GM12878 (cell line): ENCODE measurements around the gene SSMEM1. TPM values are rescaled to one million over a fixed set of nuclear protein-coding genes. Genes with fewer than 3 reads are reported as not detected.

Experiments used
- ATAC-seq: fragments of 200-7000 bp; cut with Tn5 transposase; 3 replicates; pipeline ENCODE4 v1.9.1; 2020; ENCODE audit warnings: mild to moderate bottlenecking, moderate library complexity
- BruUV-seq: library from RNA; stranded (reverse); fragments of 400-500 nt; replicated peaks from 2 replicates; lab custom pipeline; 2021; lab: Mats Ljungman, UMichigan
- CTCF ChIA-PET: fragments of 300-600 bp; sonication (Branson Sonifier 250); formaldehyde crosslinking; extraction: SDS; loops from one replicate; lab custom pipeline; 2021; ENCODE audit warnings: inconsistent platforms; lab: Yijun Ruan, JAX
- POLR2A ChIA-PET: fragments of 350-600 bp; formaldehyde crosslinking; extraction: SDS; loops from one replicate; lab custom pipeline; 2021; ENCODE audit warnings: inconsistent platforms; lab: Charles Lee
- RAD21 ChIA-PET: fragments of 300-600 bp; sonication (Branson Sonifier 250); formaldehyde crosslinking; loops from one replicate; lab custom pipeline; 2023; ENCODE audit warnings: antibody characterized with exemption; ENCODE audit not compliant: unreplicated experiment; lab: Charles Lee
- SMC1A ChIA-PET: fragments of 300-600 bp; sonication (Branson Sonifier 250); formaldehyde crosslinking; loops from one replicate; lab custom pipeline; 2023; ENCODE audit not compliant: unreplicated experiment, uncharacterized antibody; lab: Charles Lee
- DNase-seq: peaks from one replicate; pipeline ENCODE4 v3.0.0-alpha.2; 2011; ENCODE audit warnings: low read depth, low spot score
- FAIRE-seq: peaks from 3 replicates; lab custom pipeline; 2011; peaks lifted over from hg19 to GRCh38; lab: Jason Lieb, UNC
- H2AFZ ChIP-seq: 2 replicates; pipeline ENCODE4 v1.6.0; 2011; ENCODE audit warnings: low read depth, low read length, control low read depth; ENCODE audit not compliant: control insufficient read depth
- H3K27ac ChIP-seq: 2 replicates; pipeline ENCODE4 v1.5.1; 2011; ENCODE audit warnings: control low read depth; ENCODE audit not compliant: control insufficient read depth, insufficient read depth
- H3K27me3 ChIP-seq, 2 experiments: replicated peaks in 1 of 2; 2 replicates each; pipeline versions ENCODE4 v1.6.0 to v1.6.1; 2011; ENCODE audit warnings: low read length in 1 of 2; ENCODE audit not compliant: control insufficient read depth in 2 of 2, insufficient read depth in 2 of 2
- H3K36me3 ChIP-seq, 2 experiments: 2 replicates each; pipeline ENCODE4 v1.5.1; 2011; ENCODE audit warnings: low read length in 1 of 2; ENCODE audit not compliant: control insufficient read depth in 2 of 2, insufficient read depth in 2 of 2
- H3K4me1 ChIP-seq: 2 replicates; pipeline ENCODE4 v1.6.1; 2011; ENCODE audit warnings: mild to moderate bottlenecking, low read length, moderate library complexity, mixed read lengths; ENCODE audit not compliant: control insufficient read depth, insufficient read depth
- H3K4me2 ChIP-seq: 2 replicates; pipeline ENCODE4 v1.6.0; 2011; ENCODE audit warnings: control low read depth; ENCODE audit not compliant: control insufficient read depth, insufficient read depth
- H3K4me3 ChIP-seq: fragments of 200-600 bp; sonication (generic); 2 replicates; pipeline ENCODE4 v1.5.1; 2016
- H3K79me2 ChIP-seq: 2 replicates; pipeline ENCODE4 v1.6.0; 2011; ENCODE audit warnings: low read length; ENCODE audit not compliant: control insufficient read depth, insufficient read depth
- H3K9ac ChIP-seq: 2 replicates; pipeline ENCODE4 v1.8.0; 2011; ENCODE audit warnings: low read length, control low read depth, mixed read lengths; ENCODE audit not compliant: control insufficient read depth, insufficient read depth
- H3K9me3 ChIP-seq: replicated peaks from 3 replicates; pipeline ENCODE4 v1.5.1; 2011; ENCODE audit warnings: mild to moderate bottlenecking, low read length; ENCODE audit not compliant: control insufficient read depth, insufficient read depth
- H4K20me1 ChIP-seq: 2 replicates; pipeline ENCODE4 v1.6.0; 2011; ENCODE audit not compliant: control insufficient read depth, insufficient read depth
- CREM ChIP-seq: IDR thresholded peaks from 2 replicates; pipeline ENCODE4 v1.6.1; 2014; ENCODE audit warnings: antibody characterized with exemption, low read depth
- E2F8 ChIP-seq: fragments of 450-650 bp; IDR thresholded peaks from 2 replicates; pipeline ENCODE4 v1.6.1; 2018; ENCODE audit warnings: mild to moderate bottlenecking, low read depth, moderate library complexity; ENCODE audit not compliant: partially characterized antibody
- FOXM1 ChIP-seq: IDR thresholded peaks from 2 replicates; pipeline ENCODE4 v1.6.1; 2012; ENCODE audit warnings: low read depth, mild to moderate bottlenecking, inconsistent platforms, low read length, moderate library complexity
- KAT2A ChIP-seq: conservative IDR thresholded peaks from 2 replicates; pipeline ENCODE4 v1.6.1; 2011; ENCODE audit warnings: low read depth, low read length; ENCODE audit not compliant: control insufficient read depth
- NBN ChIP-seq: fragments of 450-650 bp; IDR thresholded peaks from 2 replicates; pipeline ENCODE4 v1.6.1; 2016
- NFYB ChIP-seq: IDR thresholded peaks from 2 replicates; pipeline ENCODE4 v1.6.1; 2011; ENCODE audit warnings: low read depth, mild to moderate bottlenecking, low read length, improper control_type of control experiment, moderate library complexity; ENCODE audit not compliant: insufficient read depth
- RBBP5 ChIP-seq: fragments of 200-600 bp; sonication (generic); conservative IDR thresholded peaks from 2 replicates; pipeline ENCODE4 v1.6.1; 2016
- RELA ChIP-seq: fragments of 450-650 bp; IDR thresholded peaks from 2 replicates; pipeline ENCODE4 v1.8.0; 2014; ENCODE audit warnings: borderline replicate concordance; ENCODE audit not compliant: partially characterized antibody
- REST ChIP-seq: IDR thresholded peaks from 2 replicates; pipeline ENCODE4 v1.6.1; 2012; ENCODE audit warnings: mild to moderate bottlenecking, low read depth, low read length
- SUPT20H ChIP-seq: IDR thresholded peaks from 2 replicates; pipeline ENCODE4 v1.6.1; 2011; ENCODE audit warnings: low read depth, mild to moderate bottlenecking, low read length, moderate library complexity, borderline replicate concordance; ENCODE audit not compliant: control insufficient read depth
- YBX1 ChIP-seq: fragments of 450-650 bp; IDR thresholded peaks from 2 replicates; pipeline ENCODE4 v1.6.1; 2016; ENCODE audit warnings: antibody characterized with exemption
- ZBTB40 ChIP-seq: fragments of 450-650 bp; IDR thresholded peaks from 2 replicates; pipeline ENCODE4 v1.6.1; 2016; ENCODE audit warnings: mild to moderate bottlenecking, moderate library complexity, borderline replicate concordance
- ZNF207 ChIP-seq: fragments of 450-650 bp; IDR thresholded peaks from 2 replicates; pipeline ENCODE4 v1.6.1; 2014; ENCODE audit warnings: antibody characterized with exemption, mild to moderate bottlenecking, borderline replicate concordance
- WGBS: methylation state at CpG from one replicate; pipeline ENCODE4 v1.1.6; 2016; ENCODE audit warnings: low lambda C conversion rate; ENCODE audit not compliant: insufficient replicate concordance, insufficient coverage; ENCODE audit errors: missing lambda C conversion rate; 5-methylcytosine and 5-hydroxymethylcytosine counted together
- in situ Hi-C: fragments of 300-500 bp; cut with MboI; formaldehyde crosslinking; loops from 9 replicates; pipeline ENCODE4 v1.14.3; 2018; ENCODE audit warnings: mixed read lengths
- intact Hi-C: fragments of 100-400 bp; cut with micrococcal nuclease; formaldehyde crosslinking; loops from one replicate; pipeline ENCODE4 v1.14.2; 2022; ENCODE audit not compliant: unreplicated experiment
- polyA plus RNA-seq, 11 experiments: library from polyadenylated mRNA; depleted of rRNA in 4 of 11; unstranded in 6 of 11; stranded (reverse) in 5 of 11; fragments of >200 nt; fragmentation: Nextera tagmentation in 4 of 11; fragmentation: Illumina TruSeq in 1 of 11; extraction: Ambion mirVana in 4 of 11; extraction: Trizol in 1 of 11; gene quantifications; 1 replicate in 1 of 11; 2 replicates in 10 of 11; pipeline versions ENCODE4 v1.2.1 to v1.2.3, GENCODE V29; 2011 to 2016; ENCODE audit warnings: inconsistent platforms in 2 of 11, missing spikeins in 2 of 11, low read depth in 1 of 11
- total RNA-seq, 4 experiments: library from RNA; depleted of rRNA in 3 of 4; stranded (reverse); fragments of >200 nt in 3 of 4; fragmentation: Illumina TruSeq in 1 of 4; extraction: Trizol in 1 of 4; gene quantifications; 2 replicates each; pipeline versions ENCODE4 v1.2.1 to v1.2.3, GENCODE V29; 2013 to 2021

The SSMEM1 gene
- total and polyA plus RNA-seq, 10 of the 15 experiments (the other 5 are each of a cell fraction or from before 2014, with no cell fraction given): not detected

- intact Hi-C loops (no loop called here), in situ Hi-C loops (no loop called here)
- no peak overlapping the region for H3K9ac ChIP-seq
- peaks cover 2 to 18% of the 10 kb centered on the region in 2 experiments for H3K36me3 ChIP-seq
- H4K20me1 ChIP-seq: no peaks in the 10 kb centered on the region
- ChIA-PET RAD21 (interaction anchor here (1.3 kb wide), 1 partner anchor 108 kb away, joined by 5 read pairs; no protein-coding TSS in a partner anchor), POLR2A (no interaction called here), CTCF (interaction anchor here (0.6 to 1.5 kb wide), 3 partner anchors 13 to 565 kb away, joined by 3 to 6 read pairs (median 4); no protein-coding TSS in a partner anchor), SMC1A (interaction anchor here (1.5 to 7.2 kb wide), 2 partner anchors 8 to 109 kb away, joined by 6 to 35 read pairs; no protein-coding TSS in a partner anchor)
- no peak for DNase-seq
- no peak overlapping the region for H3K4me3 ChIP-seq
- no peak for ATAC-seq
- WGBS: 47% methylated on average over 9 of the region's 9 CpGs
- FAIRE-seq: no peak
- no peak overlapping the region for H2AFZ ChIP-seq
- H3K27me3 ChIP-seq: no peaks in the 10 kb centered on the region
- H3K27ac ChIP-seq: no peak overlapping the region
- BruUV-seq: no TSS peak
- H3K4me2 ChIP-seq: no peak overlapping the region
- H3K9me3 ChIP-seq: no peaks in the 10 kb centered on the region
- no peaks in the 10 kb centered on the region for H3K79me2 ChIP-seq
- H3K4me1 ChIP-seq: peaks cover 10% of the 10 kb centered on the region
- no peak for TF ChIP-seq CREM
- no peak for TF ChIP-seq ZNF207
- no peak for TF ChIP-seq RELA
- TF ChIP-seq RBBP5: no peak
- no peak for TF ChIP-seq E2F8
- no peak for TF ChIP-seq YBX1
- no peak for TF ChIP-seq NBN
- no peak for TF ChIP-seq SUPT20H
- TF ChIP-seq REST: no peak
- no peak for TF ChIP-seq KAT2A
- TF ChIP-seq NFYB: no peak
- no peak for TF ChIP-seq ZBTB40
- TF ChIP-seq FOXM1: no peak
Observed at GRCh38 chr7:130180571-130181262, 26.9 kb upstream of the SSMEM1 start.
